Measurements from ENCODE around the gene MAN2C1.

Gene MAN2C1

DNA sequence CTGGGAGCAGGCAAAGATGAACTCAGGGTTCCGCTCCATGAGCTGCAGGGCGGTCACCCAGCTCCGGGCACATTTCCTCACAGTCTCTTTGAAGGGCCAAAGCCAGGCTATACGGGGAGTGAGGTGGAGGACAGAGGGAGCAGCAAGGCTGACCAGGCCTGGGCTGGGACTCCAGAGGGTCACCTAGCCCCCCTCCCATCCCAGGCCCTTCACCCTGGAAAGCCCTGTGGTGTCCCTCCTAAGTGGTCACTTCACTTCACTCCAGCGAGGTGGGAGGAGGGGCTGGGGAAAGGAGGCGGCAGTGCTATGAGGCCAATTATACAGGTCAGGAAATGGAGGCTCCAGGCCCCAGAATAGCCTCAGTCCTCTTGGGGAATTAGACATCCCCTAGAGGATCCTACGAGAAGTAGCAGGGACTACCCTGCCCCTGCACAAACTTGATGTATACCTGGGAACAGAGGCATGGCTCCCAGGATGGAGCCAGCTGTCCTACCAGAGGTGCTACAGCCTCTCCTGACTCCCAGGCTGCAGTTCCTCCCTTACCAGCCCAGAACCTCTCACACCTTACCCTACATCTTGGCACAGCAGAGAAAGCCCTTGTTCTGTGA, 5.7 kb downstream of the MAN2C1 start:
- intact Hi-C loops (cut with DNase I) = loop anchor here (10.0 kb wide), 1 partner anchor 282 kb away; the partner anchor contains the start of genes IMP3 and SNX33
- DNase-seq = peak in 1 of 42 donors; percentile 9

DNA sequence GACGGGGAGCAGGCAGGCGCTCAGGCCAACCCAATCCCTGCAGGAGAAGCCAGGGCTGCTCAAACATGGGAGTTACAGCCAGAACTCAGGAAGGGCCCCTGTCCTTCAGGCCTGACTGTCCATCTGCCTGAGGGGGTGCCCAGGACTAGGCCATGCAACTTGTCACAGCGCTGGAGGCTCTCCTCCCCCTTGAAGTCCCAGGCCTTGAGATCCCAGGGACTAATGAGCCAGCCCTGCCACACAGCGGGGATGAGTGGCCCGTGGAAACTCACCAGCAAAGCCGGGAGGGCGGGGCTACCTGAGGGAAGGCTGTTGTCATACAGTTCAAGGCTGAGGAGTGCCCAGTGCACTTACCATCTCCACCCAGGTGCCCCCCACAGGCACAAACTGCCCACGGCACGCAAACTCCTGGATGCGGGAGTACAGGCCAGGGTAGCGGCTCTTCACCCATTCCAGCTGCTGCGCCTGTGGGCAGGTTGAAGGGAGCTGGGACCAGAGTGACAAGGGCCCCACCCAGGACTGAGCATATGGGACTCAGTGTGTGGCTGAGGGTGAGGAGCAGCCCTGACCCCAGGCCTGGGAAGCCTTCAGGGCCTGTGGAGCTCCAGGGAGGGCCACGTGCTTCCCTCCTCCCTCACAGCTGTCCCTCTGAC, 6.3 kb downstream of the MAN2C1 start:
- intact Hi-C loops (cut with DNase I) = loop anchor here (10.0 kb wide), 1 partner anchor 283 kb away; the partner anchor contains the start of genes IMP3 and SNX33
- peak in 1 of 42 donors; percentile 11 for DNase-seq

DNA sequence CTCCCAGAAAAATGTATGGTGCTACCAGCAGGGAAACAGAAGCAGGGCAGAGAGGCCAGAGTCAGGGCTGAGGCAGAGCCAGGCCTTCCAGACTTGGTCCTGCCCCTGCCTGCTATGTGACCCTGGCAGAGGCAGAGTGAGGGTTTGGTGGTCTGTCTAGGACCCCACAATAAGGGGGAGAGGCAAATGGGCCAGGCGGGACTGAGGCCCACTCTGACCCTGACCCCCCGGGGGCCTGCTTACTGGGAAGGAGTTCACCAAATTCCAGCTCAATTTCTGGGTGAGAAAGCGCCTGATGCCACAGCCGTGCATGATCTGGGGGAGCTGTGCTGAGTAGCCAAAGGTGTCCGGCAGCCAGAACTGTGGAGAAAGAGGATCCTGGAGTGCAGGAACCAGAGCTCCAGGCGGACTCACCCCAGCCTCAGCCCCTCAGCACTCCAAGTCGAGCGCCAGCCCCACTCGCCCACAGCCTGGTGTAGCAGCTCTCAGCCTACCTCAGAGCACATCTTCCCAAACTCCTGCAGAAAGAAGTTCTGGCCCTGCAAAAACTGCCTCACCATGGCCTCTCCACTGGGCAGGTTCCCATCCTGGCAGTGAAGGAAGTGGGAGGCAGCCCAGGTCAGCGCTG, 6.9 kb downstream of the MAN2C1 start:
- intact Hi-C loops (cut with DNase I) = loop anchor here (10.0 kb wide), 1 partner anchor 283 kb away; the partner anchor contains the start of genes IMP3 and SNX33
- peak in 2 of 42 donors; percentile 6 to 12 for DNase-seq

DNA sequence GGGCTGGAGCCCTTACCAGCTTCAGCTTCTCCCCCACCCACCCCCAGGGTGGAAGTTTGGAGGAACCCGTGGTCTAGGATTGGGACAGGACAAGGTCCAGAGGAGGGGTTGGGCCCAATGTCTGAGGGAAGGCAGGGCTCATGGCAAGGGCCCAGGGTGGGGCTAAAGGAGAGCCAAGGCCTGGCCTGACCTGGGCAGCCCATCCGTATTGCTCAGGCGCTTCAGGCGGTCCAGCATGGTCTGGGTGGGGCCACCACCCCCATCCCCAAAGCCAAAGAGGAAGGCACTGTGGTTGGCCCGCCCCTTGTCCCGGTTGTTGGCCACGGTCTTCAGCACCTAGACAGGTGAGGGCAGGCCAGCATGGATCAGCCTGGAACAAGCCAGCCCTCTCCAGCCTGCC, 7.6 kb downstream of the MAN2C1 start:
- DNase-seq = peak in 2 of 42 donors; percentile 11 to 24
- intact Hi-C loops (cut with DNase I) = loop anchor here (10.0 kb wide), 1 partner anchor 284 kb away; the partner anchor contains the start of genes IMP3 and SNX33

DNA sequence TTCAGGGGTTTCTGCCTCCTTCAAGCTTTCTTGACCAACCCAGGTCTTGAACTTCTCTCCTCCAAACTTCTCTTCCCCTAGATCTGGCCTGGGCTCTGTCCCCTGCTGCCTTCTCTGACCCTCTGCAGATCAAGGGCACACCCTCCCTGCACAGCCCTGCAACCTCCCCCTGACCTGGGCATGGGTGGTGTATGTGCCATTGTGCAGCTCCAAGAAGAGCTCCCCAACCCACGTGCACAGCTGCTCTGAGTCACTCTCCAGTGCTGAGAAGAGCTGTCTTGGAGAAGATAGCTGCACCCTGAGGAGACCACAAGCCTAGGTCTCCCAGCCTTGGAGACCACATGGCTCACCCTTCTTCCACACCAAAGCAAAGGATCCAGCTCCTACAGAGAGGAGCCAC, 8.0 kb downstream of the MAN2C1 start:
- intact Hi-C loops (cut with DNase I) = loop anchor here (10.0 kb wide), 1 partner anchor 284 kb away; the partner anchor contains the start of genes IMP3 and SNX33
- peak in 40 of 42 donors; percentile 21 to 88 (median 64) for DNase-seq

DNA sequence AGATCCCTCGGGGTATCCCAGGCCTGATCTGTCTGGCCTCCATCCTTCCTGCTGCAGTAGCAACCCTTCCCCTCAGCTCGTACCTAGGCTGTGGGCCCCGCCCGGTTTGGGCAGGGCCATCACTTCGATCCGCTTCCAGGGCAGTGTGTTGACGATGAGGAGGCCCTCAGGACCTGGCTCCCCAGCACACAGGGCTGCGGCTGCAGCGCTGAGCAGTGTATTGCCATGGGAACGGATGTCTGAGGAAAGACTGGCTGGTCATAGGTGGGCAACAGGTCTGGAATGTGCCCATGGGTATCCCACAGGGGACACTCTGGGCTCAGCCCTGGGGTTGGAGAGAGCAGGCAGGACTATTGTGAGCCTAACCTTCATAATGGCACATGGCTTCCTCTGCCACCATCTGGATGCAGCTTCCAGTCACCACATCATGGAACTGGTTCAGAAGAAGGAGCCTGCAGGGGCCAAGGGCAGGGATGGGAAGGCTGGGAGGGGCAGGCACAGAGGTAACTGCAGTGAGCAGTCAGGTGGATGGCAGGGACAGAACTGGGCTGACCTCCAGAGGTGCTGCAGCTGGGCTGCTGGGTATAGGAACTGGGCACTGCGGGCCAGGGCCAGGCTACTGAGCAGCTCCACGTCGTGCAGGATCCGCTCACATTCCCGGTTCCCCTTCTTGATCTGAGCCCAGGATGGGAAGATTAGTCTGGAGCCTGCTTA, 8.7 kb downstream of the MAN2C1 start:
- peak in 1 of 42 donors; percentile 9 for DNase-seq
- intact Hi-C loops (cut with DNase I) = loop anchor here (10.0 kb wide), 1 partner anchor 285 kb away; the partner anchor contains the start of genes IMP3 and SNX33

DNA sequence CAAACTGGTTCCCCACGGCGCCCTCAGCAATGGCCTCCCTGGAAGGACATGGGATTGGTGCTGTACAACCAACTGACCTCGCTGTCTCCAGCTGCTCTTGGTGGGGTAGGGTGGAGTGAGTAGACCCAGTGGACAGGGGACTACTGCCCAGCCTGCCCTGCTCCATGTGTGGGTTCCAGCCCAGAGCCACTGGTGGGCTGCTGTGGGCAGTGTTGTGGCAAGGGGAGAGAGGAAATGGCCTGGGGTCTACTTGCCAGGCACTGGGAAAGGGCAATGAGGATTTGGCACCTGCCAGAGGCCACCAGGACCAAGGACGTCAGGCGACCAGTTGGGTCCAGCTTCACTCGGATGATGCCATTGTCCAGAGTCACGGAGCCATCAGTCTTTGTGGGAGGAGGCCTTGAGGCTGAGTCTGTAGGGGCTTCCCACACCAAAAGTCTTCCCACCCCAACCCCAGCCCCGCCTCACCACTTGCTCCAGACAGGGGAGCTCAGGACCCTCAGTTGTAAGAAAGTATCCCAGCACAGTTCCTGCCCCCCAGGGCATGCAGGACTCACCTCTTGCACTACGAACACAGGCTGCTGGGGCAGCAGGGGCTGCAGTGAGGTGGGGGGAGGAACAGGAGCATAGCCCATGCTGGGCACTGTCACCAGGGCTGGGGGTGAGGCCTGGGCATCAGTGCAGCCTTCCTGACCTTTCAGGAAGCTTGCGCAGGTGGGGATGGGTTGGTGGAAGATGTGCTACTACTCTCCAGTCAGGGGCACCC, 9.5 kb downstream of the MAN2C1 start:
- intact Hi-C loops (cut with DNase I) = no loop called here
- DNase-seq = peak in 2 of 42 donors; percentile 7 to 18

DNA sequence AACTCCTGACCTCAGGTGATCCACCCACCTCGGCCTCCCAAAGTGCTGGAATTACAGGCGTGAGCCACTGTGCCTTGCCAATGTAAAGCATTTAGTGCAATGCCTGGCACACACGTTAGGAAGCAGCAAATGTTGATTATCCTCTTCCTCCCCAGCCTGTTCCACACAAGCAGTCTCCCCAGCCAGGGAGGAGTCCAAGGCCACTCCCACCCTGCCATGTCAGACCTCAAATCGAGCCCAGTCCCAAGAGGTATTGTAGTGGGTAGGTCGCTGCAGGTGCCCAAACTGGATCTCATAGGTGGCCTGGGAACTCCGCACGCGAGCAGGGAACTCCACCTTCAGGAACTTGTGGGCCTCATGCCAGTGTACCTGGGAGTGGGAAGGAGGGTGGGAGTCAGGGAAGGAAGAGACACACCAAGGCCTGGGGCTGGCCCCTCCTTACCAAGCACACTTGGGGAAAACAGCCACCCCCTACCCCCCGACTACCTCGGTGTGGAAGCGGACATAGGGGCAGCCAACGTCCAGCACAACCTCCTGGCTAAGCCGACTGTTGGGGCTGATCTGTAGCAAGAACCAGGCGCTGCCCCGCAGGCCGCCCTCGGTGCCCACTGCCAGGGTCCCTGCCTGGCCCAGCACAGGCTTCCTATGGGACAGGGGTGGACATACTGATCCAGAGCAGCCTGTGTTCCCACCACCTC, 10.3 kb downstream of the MAN2C1 start:
- DNase-seq = peak in 1 of 42 donors; percentile 9
- intact Hi-C loops (cut with DNase I) = no loop called here

DNA sequence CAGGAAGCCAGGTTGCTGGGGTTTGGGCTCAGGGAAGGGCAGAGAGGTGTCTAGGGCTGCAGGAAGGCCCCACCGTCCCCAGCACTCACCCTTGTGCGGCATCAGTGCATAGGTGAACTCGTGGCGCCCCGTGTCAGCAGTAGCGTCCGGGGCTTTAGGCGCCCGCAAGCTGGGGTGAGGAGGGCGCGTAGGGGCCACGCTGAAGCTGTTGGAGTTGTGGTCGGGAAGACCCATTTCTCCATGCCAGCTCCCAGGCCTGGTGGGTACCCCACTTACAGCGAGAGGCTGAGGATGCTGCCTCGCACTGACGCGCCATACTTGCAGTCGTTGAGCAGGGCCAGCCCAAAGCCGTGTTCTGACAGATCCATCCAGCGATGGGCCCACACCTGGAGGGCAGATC, 11.9 kb downstream of the MAN2C1 start:
- peak in 2 of 42 donors; percentile 9 to 28 for DNase-seq
- intact Hi-C loops (cut with DNase I) = no loop called here

DNA sequence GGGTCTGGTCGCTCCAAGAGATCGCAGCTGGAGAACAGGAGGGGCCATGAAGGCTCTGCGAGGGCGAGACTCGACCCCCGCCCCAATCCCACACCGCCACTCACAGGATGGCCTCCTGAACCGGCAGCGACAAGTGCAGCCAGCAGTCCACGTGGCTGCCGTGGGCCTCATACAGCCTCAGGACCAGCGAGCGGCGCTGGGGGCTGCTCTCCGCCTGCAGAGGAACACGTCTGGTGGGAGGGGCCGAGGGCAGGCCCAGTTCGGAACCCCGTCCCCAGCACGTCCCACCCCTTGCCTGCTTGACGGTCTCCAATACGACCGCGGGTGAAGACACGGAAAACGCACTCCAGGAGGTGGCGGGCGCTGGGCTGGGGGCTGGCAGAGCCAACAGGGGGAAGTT, 12.4 kb downstream of the MAN2C1 start:
- intact Hi-C loops (cut with DNase I) = no loop called here
- DNase-seq = peak in 2 of 42 donors; percentile 6 to 20

DNA sequence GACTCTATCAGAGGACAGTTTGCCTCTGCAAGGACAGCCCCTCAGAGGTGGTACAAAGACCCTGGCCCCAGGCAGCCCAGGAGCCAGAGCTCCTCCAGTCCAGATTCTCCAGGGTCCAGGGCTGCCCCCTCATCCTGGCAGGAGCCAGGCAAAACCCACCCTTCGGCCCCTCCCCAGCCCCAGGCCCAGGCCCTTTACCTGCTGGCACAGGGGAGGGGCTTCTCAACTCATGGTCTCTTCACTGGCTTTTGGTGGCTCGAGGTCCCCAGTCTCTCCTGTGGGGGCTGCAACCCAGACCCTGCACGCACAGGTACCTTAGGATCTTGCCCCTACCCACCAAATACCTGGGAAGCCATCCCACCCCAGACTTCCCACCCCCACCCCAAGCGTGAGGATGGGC, 13.0 kb downstream of the MAN2C1 start:
- peak in 1 of 42 donors; percentile 13 for DNase-seq
- intact Hi-C loops (cut with DNase I) = no loop called here

DNA sequence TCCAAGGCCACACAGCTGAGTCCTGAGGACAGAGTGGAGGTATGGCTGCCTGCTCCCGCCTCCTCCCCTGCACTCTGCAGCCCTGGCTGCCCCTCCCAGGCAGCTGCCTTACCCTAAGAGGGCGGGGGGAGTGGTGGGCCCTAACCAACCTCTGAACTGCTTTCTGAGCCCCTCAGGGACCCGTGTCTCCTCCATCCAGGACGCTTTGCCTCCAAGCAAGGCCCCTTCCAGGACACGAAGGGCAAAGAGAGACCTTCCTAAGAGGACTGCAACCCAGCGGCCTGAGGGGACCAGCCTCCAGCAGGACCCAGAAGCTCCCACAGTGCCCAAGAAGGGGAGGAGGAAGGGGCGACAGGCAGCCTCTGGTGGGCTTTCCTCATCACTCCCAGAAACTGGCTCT, 14.0 kb downstream of the MAN2C1 start:
- DNase-seq = no peak
- intact Hi-C loops (cut with DNase I) = no loop called here

DNA sequence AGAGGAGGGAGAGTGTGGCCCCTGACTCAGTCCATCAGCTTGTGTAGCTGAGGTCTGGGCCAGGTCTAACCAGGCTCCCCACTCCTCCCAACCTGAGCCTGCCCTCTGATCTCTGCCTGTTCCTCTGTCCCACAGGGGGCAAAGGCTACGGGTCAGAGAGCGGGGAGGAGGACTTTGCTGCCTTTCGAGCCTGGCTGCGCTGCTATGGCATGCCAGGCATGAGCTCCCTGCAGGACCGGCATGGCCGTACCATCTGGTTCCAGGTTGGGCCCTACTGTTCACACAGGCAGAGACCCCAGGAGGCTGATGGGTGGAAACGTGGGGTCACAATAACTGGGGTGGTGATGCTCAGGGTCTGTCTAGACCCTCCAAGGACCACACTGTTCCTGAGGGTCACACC, 14.8 kb downstream of the MAN2C1 start:
- DNase-seq = no peak
- intact Hi-C loops (cut with DNase I) = no loop called here

DNA sequence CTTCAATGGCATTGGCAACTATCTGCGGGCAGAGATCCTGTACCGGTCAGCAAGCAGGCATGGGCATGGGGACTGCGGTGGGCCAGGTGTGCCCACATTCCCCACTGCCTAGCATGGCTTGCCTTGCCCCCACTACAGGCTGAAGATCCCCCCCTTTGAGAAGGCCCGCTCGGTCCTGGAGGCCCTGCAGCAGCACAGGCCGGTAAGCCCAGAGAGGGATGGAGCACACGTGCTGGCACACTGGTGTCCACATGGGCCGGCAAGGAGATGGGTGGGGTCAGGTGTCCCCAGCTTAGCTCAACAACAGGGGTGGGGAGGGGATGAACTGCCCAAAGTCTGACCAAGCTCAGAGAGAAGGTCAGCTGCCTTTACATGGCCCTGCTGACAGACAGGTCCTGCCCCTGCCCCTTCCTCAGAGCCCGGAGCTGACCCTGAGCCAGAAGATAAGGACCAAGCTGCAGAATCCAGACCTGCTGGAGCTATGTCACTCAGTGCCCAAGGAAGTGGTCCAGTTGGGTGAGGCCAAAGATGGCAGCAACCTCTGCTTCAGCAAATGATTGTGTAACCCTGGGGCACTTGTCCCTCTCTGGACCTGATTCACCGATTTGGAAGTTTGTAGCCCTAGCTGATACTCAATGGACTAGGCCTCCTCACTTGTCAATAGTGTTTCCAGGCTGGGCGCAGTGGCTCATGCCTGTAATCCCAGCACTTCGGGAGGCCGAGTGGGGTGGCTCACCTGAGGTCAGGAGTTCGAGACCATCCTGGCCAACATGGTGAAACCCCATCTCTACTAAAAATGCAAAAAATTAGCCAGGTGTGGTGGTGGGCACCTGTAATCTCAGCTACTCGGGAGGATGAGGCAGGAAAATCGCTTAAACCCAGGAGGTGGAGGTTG, 16.0 kb downstream of the MAN2C1 start:
- intact Hi-C loops (cut with DNase I) = no loop called here
- DNase-seq = no peak

DNA sequence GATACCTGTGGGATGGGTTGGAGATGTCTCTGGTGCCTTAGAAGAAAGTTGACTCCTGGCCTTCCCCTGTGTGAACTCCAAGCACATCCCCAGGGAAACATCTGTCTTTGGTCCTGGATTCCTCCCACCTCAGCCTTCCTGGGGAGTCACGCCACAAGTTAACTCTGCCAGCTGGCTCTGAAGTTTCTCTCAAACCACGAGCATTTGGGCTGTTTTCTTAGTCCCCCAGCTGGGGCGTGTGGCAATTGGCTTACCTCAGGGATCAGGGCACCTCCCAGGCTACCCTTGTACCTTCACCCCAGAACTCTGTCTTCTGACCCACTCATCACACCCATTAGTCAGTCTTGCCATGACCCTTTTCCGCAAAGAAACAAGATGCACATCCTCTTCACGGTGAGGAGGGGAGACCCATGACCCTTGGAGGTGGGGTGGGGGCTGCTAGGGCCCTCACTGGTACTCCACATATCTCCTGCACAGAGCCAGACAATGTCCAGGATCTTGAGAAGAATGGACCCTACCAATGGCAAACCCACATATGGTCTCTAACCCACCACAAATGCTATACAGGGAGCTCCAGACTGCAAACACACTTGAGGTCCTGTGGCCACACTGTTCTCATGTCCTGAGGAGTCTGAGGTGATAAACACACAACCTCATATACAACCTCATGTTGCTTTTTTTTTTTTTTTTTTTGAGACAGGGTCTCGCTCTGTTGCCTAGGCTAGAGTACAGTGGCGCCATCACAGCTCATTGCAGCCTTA, 17.6 kb downstream of the MAN2C1 start:
- DNase-seq = no peak
- intact Hi-C loops (cut with DNase I) = no loop called here
